Right atrium auricular region (tissue), 2 donors: Measurements from ENCODE around the gene NME7. TPM values are rescaled to one million over a fixed set of nuclear protein-coding genes. Genes with fewer than 3 reads are reported as not detected.
"Not testable (repeated sequence)": the region's sequence is repeated elsewhere in the genome, so short reads cannot be mapped to it uniquely, and the experiment has no call there.

Experiments used
- DNase-seq: peaks from one replicate; pipeline ENCODE4 v3.0.0-alpha.2; 2019; ENCODE audit warnings: low spot score
- H3K27ac ChIP-seq, 2 donors: fragments of 200-600 bp; sonication (generic); 1 replicate in 1 of 2; 2 replicates in 1 of 2; pipeline ENCODE4 v1.5.1; 2016 to 2019
- H3K27me3 ChIP-seq, 2 donors: fragments of 200-600 bp; sonication (generic); one replicate each; pipeline versions ENCODE4 v1.5.1 to v1.6.0; 2017 to 2019
- H3K36me3 ChIP-seq: fragments of 200-600 bp; sonication (generic); one replicate; pipeline ENCODE4 v1.5.1; 2016
- H3K4me1 ChIP-seq, 2 donors: fragments of 200-600 bp; sonication (generic); one replicate each; pipeline versions ENCODE4 v1.5.1 to v1.6.0; 2017 to 2019
- H3K4me3 ChIP-seq, 2 donors: fragments of 200-600 bp; sonication (generic); 1 replicate in 1 of 2; 2 replicates in 1 of 2; pipeline ENCODE4 v1.5.1; 2017 to 2019; ENCODE audit warnings: mild to moderate bottlenecking in 1 of 2, moderate library complexity in 1 of 2
- H3K9me3 ChIP-seq, 2 donors: fragments of 200-600 bp; sonication (generic); one replicate each; pipeline ENCODE4 v1.5.1; 2019
- total RNA-seq, 2 donors: library from RNA; depleted of rRNA; stranded (reverse); fragments of >200 nt; gene quantifications; one replicate each; pipeline ENCODE4 v1.1.0, GENCODE V29; 2016
- TF ChIP-seq, protein P1 (sequence below), 2 donors: fragments of 200-600 bp; sonication (generic); IDR thresholded peaks; one replicate each; pipeline ENCODE4 v1.5.1; 2019; ENCODE audit warnings: antibody characterized with exemption in 2 of 2

The NME7 gene
- total RNA-seq, 2 donors from 2014 or later, result 9.1 to 10.4 TPM

DNA sequence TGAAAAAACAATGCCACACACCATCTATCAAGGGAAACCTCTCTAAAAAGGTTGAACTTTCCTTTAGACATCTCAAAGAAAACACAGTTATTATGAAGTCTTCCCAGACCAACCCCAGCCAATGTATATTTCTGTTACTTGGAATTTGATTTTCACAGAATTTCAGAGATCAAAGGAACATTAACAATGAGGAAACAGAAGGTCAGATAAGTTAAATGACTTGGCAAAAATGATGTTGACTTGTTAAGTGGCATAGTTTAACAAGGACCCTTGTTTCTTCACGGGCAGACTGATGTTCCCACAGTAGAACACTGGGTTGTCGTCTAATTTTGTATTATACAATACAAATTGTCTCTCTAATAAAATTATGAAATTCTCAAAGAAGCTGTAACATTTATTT, 29.0 kb downstream of the NME7 start:
- TF ChIP-seq, protein P1, sequence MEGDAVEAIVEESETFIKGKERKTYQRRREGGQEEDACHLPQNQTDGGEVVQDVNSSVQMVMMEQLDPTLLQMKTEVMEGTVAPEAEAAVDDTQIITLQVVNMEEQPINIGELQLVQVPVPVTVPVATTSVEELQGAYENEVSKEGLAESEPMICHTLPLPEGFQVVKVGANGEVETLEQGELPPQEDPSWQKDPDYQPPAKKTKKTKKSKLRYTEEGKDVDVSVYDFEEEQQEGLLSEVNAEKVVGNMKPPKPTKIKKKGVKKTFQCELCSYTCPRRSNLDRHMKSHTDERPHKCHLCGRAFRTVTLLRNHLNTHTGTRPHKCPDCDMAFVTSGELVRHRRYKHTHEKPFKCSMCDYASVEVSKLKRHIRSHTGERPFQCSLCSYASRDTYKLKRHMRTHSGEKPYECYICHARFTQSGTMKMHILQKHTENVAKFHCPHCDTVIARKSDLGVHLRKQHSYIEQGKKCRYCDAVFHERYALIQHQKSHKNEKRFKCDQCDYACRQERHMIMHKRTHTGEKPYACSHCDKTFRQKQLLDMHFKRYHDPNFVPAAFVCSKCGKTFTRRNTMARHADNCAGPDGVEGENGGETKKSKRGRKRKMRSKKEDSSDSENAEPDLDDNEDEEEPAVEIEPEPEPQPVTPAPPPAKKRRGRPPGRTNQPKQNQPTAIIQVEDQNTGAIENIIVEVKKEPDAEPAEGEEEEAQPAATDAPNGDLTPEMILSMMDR (IDR thresholded peaks at IDR 0.05), result no peak
- DNase-seq, result no peak
- Histone ChIP-seq H3K27ac (no peak overlapping the region), H3K4me1 (no peaks in the 10 kb centered on the region), H3K27me3 (no peaks in the 10 kb centered on the region), H3K4me3 (no peak overlapping the region), H3K36me3 (no peaks in the 10 kb centered on the region), H3K9me3 (no peaks in the 10 kb centered on the region)

DNA sequence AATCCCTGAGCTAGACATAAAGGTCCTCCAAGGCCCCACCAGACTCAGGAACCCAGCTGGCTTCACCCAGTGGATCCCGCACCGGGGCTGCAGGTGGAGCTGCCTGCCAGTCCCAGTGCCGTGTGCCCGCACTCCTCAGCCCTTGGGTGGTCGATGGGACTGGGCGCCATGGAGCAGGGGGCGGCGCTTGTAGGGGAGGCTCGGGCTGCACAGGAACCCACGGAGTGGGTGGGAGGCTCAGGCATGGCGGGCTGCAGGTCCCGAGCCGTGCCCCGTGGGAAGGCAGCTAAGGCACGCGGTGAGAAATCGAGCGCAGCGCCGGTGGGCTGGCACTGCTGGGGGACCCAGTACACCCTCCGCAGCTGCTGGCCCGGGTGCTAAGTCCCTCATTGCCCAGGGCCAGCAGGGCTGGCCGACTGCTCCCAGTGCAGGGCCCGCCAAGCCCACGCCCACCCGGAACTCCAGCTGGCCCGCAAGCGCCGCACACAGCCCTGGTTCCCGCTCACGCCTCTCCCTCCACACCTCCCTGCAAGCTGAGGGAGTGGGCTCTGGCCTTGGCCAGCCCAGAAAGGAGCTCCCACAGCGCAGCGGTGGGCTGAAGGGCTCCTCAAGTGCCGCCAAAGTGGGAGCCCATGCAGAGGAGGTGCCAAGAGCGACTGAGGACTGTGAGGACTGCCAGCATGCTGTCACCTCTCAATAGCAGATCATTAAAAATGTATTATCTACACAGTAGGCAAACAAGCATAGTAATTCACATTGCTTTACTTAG, 30.5 kb downstream of the NME7 start:
- H3K27me3 ChIP-seq, H3K36me3 ChIP-seq, H3K4me3 ChIP-seq, H3K4me1 ChIP-seq, H3K9me3 ChIP-seq, DNase-seq, H3K27ac ChIP-seq: not testable (repeated sequence)

DNA sequence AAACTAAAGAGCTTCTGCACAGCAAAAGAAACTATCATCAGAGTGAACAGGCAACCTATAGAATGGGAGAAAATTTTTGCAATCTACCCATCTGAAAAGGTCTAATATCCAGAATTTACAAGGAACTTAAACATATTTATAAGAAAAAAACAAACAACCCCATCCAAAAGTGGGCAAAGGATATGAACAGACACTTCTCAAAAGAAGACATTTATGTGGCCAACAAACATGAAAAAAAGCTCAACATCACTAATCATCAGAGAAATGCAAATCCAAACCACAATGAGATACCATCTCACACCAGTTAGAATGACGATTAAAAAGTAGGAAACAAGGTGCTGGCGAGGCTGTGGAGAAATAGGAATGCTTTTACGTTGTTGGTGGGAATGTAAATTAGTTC, 32.9 kb downstream of the NME7 start:
- not testable (repeated sequence) for H3K27ac ChIP-seq, H3K9me3 ChIP-seq, H3K4me3 ChIP-seq, H3K4me1 ChIP-seq, H3K36me3 ChIP-seq, DNase-seq, H3K27me3 ChIP-seq

DNA sequence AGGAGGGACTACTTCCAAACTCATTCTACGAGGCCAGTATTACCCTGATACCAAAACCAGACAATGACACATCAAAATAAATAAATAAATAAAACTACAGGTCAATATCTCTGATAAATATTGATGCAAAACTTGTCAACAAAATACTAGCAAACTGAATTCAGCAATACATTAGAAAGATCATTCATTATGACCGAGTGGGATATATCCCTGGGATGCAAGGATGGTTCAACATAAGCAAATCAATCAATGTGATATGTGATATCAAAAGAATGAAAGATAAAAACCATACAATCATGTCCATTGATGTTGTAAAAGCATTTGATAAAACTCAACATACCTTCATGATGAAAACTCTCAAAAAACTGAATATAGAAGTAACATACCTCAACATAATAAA, 36.7 kb downstream of the NME7 start:
- peaks cover 0 to 6% of the 10 kb centered on the region in 2 donors for H3K9me3 ChIP-seq
- no peak overlapping the region for H3K4me3 ChIP-seq
- DNase-seq, result no peak
- H3K27me3 ChIP-seq, result no peaks in the 10 kb centered on the region
- no peak overlapping the region for H3K27ac ChIP-seq
- peaks cover 0 to 5% of the 10 kb centered on the region in 2 donors for H3K4me1 ChIP-seq
- TF ChIP-seq, protein P1 (IDR thresholded peaks at IDR 0.05), result no peak
- H3K36me3 ChIP-seq, result no peaks in the 10 kb centered on the region

DNA sequence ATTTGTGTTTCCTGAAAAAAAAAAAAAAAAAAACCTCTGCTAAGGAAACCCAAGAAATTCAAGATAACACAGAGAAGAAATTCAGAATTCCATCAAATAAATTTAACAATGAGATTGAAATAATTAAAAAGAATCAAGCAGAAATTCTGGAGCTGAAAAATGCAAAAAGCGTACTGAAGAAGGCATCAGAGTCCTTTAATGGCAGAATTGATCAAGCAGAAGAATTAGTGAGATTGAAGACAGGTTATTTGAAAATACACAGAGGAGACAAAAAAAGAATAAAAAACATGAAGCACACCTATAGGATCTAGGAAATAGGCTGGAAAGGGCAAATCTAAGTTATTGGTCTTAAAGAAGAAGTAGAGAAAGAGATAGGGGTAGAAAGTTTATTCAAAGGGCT, 38.2 kb downstream of the NME7 start:
- no peak overlapping the region for H3K27ac ChIP-seq
- TF ChIP-seq, protein P1 (IDR thresholded peaks at IDR 0.05), result no peak
- peaks cover 0 to 5% of the 10 kb centered on the region in 2 donors for H3K4me1 ChIP-seq
- DNase-seq, result no peak
- peaks cover 0 to 6% of the 10 kb centered on the region in 2 donors for H3K9me3 ChIP-seq
- no peaks in the 10 kb centered on the region for H3K27me3 ChIP-seq
- no peaks in the 10 kb centered on the region for H3K36me3 ChIP-seq
- no peak overlapping the region for H3K4me3 ChIP-seq

DNA sequence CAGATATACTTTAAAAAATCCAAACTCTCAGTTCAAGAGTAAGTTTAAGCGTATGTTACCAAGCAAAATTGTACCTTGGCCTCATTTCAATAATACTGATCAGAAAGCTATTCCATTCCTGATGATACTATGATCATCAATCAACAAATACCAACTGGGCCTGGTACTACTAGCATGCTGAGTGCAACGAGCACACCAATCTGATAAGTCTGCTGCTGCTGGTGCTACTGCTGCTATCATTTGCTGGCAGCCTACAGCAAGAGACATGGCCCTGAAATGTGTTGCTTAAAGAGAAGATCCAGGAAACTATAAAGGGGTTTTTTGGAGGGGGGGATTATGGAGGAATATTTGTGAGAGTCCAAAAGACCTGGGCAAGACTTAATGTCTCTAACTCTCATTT, 39.7 kb downstream of the NME7 start:
- Histone ChIP-seq H3K27ac (no peak overlapping the region), H3K27me3 (no peaks in the 10 kb centered on the region), H3K4me1 (peaks cover 0 to 5% of the 10 kb centered on the region in 2 donors), H3K9me3 (peaks cover 0 to 6% of the 10 kb centered on the region in 2 donors), H3K36me3 (no peaks in the 10 kb centered on the region), H3K4me3 (no peak overlapping the region)
- no peak for DNase-seq
- TF ChIP-seq, protein P1 (IDR thresholded peaks at IDR 0.05), result no peak

DNA sequence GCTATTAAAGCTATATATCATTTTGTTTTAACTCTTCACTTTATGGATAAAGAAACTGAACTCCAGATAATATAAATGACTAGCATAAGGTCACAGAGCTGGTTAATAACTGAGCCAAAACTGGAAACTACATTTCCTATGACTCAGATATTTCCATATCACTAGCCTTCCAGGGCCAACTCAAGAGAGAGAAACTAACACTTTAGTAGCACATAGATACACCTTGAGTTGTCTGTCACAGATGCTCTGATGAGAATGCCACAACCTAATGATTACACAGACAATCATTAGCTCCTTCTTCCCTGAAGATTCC, 40.7 kb downstream of the NME7 start:
- Histone ChIP-seq H3K4me3 (no peak overlapping the region), H3K9me3 (peaks cover 0 to 6% of the 10 kb centered on the region in 2 donors), H3K4me1 (peaks cover 0 to 5% of the 10 kb centered on the region in 2 donors), H3K27me3 (no peaks in the 10 kb centered on the region), H3K27ac (no peak overlapping the region), H3K36me3 (no peaks in the 10 kb centered on the region)
- TF ChIP-seq, protein P1 (IDR thresholded peaks at IDR 0.05), result no peak
- no peak for DNase-seq
